OCI-LY1 (cell line): ENCODE results near the gene EREG.

Source experiments
- H2AFZ ChIP-seq: fragments of 200-600 bp; sonication (generic), shearing (Covaris generic); 2 replicates; pipeline ENCODE4 v1.6.0; 2014; ENCODE audit warnings: antibody characterized with exemption, mild to moderate bottlenecking, low read length
- H3F3A ChIP-seq: fragments of 200-600 bp; sonication (generic), shearing (Covaris generic); 2 replicates; pipeline ENCODE4 v1.6.0; 2014; ENCODE audit warnings: mild to moderate bottlenecking, antibody characterized with exemption, low read length, moderate library complexity; ENCODE audit not compliant: insufficient read depth
- H3K27ac ChIP-seq: fragments of 200-600 bp; sonication (generic); 2 replicates; pipeline ENCODE4 v1.5.1; 2014; ENCODE audit warnings: low read length, mixed run types, mild to moderate bottlenecking, low read depth; ENCODE audit not compliant: poor library complexity, severe bottlenecking
- H3K27me3 ChIP-seq: fragments of 200-600 bp; sonication (generic); 2 replicates; pipeline ENCODE4 v1.6.0; 2014; ENCODE audit warnings: antibody characterized with exemption, mild to moderate bottlenecking, low read length, moderate library complexity; ENCODE audit not compliant: insufficient read depth
- H3K36me3 ChIP-seq: fragments of 200-600 bp; sonication (generic); 2 replicates; pipeline ENCODE4 v1.6.1; 2014; ENCODE audit warnings: mild to moderate bottlenecking, antibody characterized with exemption, low read length, moderate library complexity, mixed read lengths; ENCODE audit not compliant: insufficient read depth
- H3K4me1 ChIP-seq: fragments of 200-600 bp; sonication (generic); 2 replicates; pipeline ENCODE4 v1.5.1; 2014; ENCODE audit warnings: mild to moderate bottlenecking, low read length, moderate library complexity; ENCODE audit not compliant: insufficient read depth, severe bottlenecking
- H3K4me2 ChIP-seq: fragments of 200-600 bp; sonication (generic), shearing (Covaris generic); 2 replicates; pipeline ENCODE4 v1.6.1; 2014; ENCODE audit warnings: low read length
- H3K4me3 ChIP-seq: fragments of 200-600 bp; sonication (generic); 2 replicates; pipeline ENCODE4 v1.5.1; 2014; ENCODE audit warnings: low read length, low read depth, mild to moderate bottlenecking, mixed read lengths; ENCODE audit not compliant: poor library complexity, severe bottlenecking
- H3K79me2 ChIP-seq: fragments of 200-600 bp; shearing (Covaris generic); 2 replicates; pipeline ENCODE4 v1.6.1; 2016; ENCODE audit warnings: mixed run types, low read length, mixed read lengths; ENCODE audit not compliant: insufficient read depth
- H3K9ac ChIP-seq: fragments of 200-600 bp; sonication (generic), shearing (Covaris generic); 2 replicates; pipeline ENCODE4 v1.6.1; 2014; ENCODE audit warnings: mild to moderate bottlenecking, low read length, mixed read lengths
- H3K9me2 ChIP-seq: fragments of 200-600 bp; sonication (generic), shearing (Covaris generic); 2 replicates; pipeline ENCODE4 v1.6.1; 2014; ENCODE audit warnings: low read depth, mild to moderate bottlenecking, low read length, mixed read lengths
- H3K9me3 ChIP-seq: fragments of 200-600 bp; shearing (Covaris generic); 2 replicates; pipeline ENCODE4 v1.6.1; 2014; ENCODE audit warnings: low read length, mixed read lengths
- H4K20me1 ChIP-seq: fragments of 200-600 bp; sonication (generic), shearing (Covaris generic); 2 replicates; pipeline ENCODE4 v1.6.0; 2016; ENCODE audit warnings: mild to moderate bottlenecking, low read length; ENCODE audit not compliant: insufficient read depth
- EZH2 ChIP-seq: fragments of 200-600 bp; sonication (generic), shearing (Covaris generic); IDR thresholded peaks from 2 replicates; pipeline ENCODE4 v1.8.0; 2017; ENCODE audit warnings: borderline replicate concordance, mixed run types, mild to moderate bottlenecking, antibody characterized with exemption, low read length, moderate library complexity, mixed read lengths
- TF ChIP-seq, protein P1 (sequence below): fragments of 200-600 bp; sonication (generic), shearing (Covaris generic); IDR thresholded peaks from 2 replicates; pipeline ENCODE4 v1.5.1; 2017; ENCODE audit warnings: mild to moderate bottlenecking, antibody characterized with exemption, low read length, moderate library complexity, mixed read lengths

EREG gene

DNA sequence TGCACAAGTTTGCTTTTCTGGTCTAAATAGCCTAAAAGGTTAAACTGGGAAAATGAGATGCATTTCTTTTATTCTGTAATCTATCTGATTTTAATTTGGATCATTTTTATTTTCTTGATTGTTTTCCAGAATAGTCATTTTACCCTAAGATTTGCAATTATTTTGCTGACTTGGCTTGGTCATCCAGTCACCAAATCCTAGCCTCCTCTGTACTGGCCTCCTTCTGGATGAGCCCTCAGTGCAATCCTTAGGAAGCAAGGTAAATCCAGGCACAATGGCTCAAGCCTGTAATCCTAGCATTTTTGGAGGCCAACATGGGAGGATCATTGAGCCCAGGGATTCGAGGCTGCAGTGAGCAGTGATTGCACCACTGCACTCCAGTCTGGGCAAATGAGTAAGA lies 9.2 kb downstream of the EREG start:
- no peak overlapping the region for H3K4me2 ChIP-seq
- no peaks in the 10 kb centered on the region for H3K27me3 ChIP-seq
- no peaks in the 10 kb centered on the region for H3K9me3 ChIP-seq
- no peaks in the 10 kb centered on the region for H3K79me2 ChIP-seq
- no peak overlapping the region for H3K9ac ChIP-seq
- no peak for TF ChIP-seq EZH2
- H3K4me3 ChIP-seq = no peak overlapping the region
- H3K9me2 ChIP-seq = no peaks in the 10 kb centered on the region
- no peaks in the 10 kb centered on the region for H3F3A ChIP-seq
- no peak overlapping the region for H2AFZ ChIP-seq
- no peak overlapping the region for H3K27ac ChIP-seq
- no peaks in the 10 kb centered on the region for H3K4me1 ChIP-seq
- no peaks in the 10 kb centered on the region for H3K36me3 ChIP-seq
- no peaks in the 10 kb centered on the region for H4K20me1 ChIP-seq

DNA sequence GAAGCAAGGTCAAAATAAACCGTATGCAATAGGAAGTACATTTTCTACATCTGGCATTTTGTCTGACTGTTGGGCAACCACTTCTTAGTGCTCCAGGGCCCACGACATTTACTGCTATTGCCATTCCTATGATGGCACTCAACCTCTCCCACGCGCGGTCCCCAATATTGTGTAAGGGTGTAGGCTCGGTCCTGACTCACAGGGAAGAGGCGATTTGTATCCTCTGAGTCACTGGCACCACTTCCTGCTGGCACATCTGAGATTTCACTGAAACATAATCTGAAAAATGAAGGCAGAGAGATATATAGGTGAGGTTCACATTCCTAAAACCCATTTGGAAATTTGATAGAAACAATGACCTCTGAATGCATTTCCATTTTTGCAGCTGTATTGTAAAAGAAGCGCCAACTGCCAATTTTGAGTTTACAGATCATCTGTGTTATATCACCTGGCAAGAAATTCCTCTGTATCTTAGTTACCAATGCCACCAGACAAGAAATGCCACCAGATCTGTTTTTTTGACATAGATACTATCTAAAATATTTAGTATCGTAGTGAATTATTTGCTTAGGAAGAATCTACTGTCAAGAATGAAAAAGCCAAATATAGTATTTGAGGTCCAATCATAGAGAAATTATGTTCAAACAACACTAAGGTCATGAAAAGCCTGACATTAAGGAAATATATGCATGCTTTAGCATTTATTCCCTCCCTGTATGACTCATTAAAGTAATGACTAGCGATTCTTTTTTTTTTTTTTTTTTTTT lies 9.8 kb downstream of the EREG start:
- Histone ChIP-seq H2AFZ (no peak overlapping the region), H3K27ac (no peak overlapping the region), H3F3A (no peaks in the 10 kb centered on the region), H3K4me1 (no peaks in the 10 kb centered on the region), H3K9me3 (no peaks in the 10 kb centered on the region), H3K36me3 (no peaks in the 10 kb centered on the region), H3K79me2 (no peaks in the 10 kb centered on the region), H3K27me3 (no peaks in the 10 kb centered on the region), H3K9me2 (no peaks in the 10 kb centered on the region), H3K9ac (no peak overlapping the region), H3K4me3 (no peak overlapping the region), H3K4me2 (no peak overlapping the region), H4K20me1 (no peaks in the 10 kb centered on the region)
- no peak for TF ChIP-seq EZH2
- TF ChIP-seq, protein P1, sequence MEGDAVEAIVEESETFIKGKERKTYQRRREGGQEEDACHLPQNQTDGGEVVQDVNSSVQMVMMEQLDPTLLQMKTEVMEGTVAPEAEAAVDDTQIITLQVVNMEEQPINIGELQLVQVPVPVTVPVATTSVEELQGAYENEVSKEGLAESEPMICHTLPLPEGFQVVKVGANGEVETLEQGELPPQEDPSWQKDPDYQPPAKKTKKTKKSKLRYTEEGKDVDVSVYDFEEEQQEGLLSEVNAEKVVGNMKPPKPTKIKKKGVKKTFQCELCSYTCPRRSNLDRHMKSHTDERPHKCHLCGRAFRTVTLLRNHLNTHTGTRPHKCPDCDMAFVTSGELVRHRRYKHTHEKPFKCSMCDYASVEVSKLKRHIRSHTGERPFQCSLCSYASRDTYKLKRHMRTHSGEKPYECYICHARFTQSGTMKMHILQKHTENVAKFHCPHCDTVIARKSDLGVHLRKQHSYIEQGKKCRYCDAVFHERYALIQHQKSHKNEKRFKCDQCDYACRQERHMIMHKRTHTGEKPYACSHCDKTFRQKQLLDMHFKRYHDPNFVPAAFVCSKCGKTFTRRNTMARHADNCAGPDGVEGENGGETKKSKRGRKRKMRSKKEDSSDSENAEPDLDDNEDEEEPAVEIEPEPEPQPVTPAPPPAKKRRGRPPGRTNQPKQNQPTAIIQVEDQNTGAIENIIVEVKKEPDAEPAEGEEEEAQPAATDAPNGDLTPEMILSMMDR = no peak

DNA sequence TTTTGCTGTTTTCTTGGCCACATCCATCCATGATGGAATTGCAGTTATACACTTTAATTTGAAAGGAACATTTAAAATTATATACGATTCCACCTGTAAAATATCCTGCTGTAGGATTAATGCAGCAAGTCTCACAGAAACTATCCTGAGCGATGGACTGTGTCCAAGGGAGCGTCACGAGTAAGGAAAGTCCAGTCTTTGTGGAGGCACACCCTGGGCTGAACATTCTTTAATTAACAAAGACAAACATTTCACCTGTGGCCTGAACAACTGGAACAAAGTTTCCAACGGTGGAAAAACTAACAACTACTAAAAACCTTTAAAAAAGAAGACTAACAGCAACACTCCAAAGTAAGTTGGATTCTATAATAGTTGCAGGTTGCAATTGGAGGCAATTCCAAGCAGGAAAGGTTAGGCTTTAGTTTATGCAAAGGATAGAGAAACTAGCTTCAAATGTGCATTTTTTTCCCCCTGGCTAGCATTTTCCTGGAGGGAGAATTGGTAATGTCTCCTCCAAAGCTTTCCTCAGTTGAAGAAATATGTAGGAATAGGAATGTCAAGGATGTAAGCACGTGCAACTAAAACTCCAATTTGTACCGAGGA lies 11.0 kb downstream of the EREG start:
- no peaks in the 10 kb centered on the region for H3K79me2 ChIP-seq
- H3K27me3 ChIP-seq = no peaks in the 10 kb centered on the region
- H3K9me3 ChIP-seq = no peaks in the 10 kb centered on the region
- H3K9ac ChIP-seq = no peak overlapping the region
- no peaks in the 10 kb centered on the region for H3K36me3 ChIP-seq
- no peak overlapping the region for H3K4me2 ChIP-seq
- H3K9me2 ChIP-seq = no peaks in the 10 kb centered on the region
- no peaks in the 10 kb centered on the region for H3F3A ChIP-seq
- H3K27ac ChIP-seq = no peak overlapping the region
- no peak overlapping the region for H2AFZ ChIP-seq
- H4K20me1 ChIP-seq = no peaks in the 10 kb centered on the region
- H3K4me1 ChIP-seq = no peaks in the 10 kb centered on the region
- no peak for TF ChIP-seq EZH2
- TF ChIP-seq, protein P1 = no peak
- H3K4me3 ChIP-seq = no peak overlapping the region
